MCF 10A (cell line): ENCODE results near the gene NTF4. TPM values are rescaled to one million over a fixed set of nuclear protein-coding genes. Genes with fewer than 3 reads are reported as not detected.
A peak's percentile ranks its signal among the peaks of the same experiment; 100 is the strongest.
"Not testable (repeated sequence)": the region's sequence is repeated elsewhere in the genome, so short reads cannot be mapped to it uniquely, and the experiment has no call there.

ENCODE experiments used
- BruUV-seq: library from RNA; stranded (reverse); fragments of 400-500 nt; replicated peaks from 2 replicates; lab custom pipeline; 2021; lab: Mats Ljungman, UMichigan
- CTCF ChIA-PET: fragments of 300-600 bp; sonication (Branson Sonifier 250); formaldehyde crosslinking; extraction: SDS; loops from one replicate; lab custom pipeline; 2021; ENCODE audit warnings: antibody characterized with exemption, inconsistent platforms; lab: Yijun Ruan, JAX
- POLR2A ChIA-PET: fragments of 300-600, 350-650 bp; sonication (Branson Sonifier 250); formaldehyde crosslinking; extraction: SDS; loops from one replicate; lab custom pipeline; 2020; ENCODE audit warnings: antibody characterized with exemption, inconsistent platforms; lab: Yijun Ruan, JAX
- DNase-seq: peaks from one replicate; pipeline ENCODE4 v3.0.0-alpha.2; 2018; ENCODE audit not compliant: unreplicated experiment
- H3K27ac Mint-ChIP-seq: one replicate; pipeline ENCODE4 v1.8.0; 2022; ENCODE audit warnings: mild to moderate bottlenecking, low read depth, mixed read lengths; ENCODE audit not compliant: unreplicated experiment
- H3K27me3 Mint-ChIP-seq: one replicate; pipeline ENCODE4 v1.8.0; 2022; ENCODE audit warnings: mixed read lengths; ENCODE audit not compliant: insufficient read depth, unreplicated experiment
- H3K36me3 Mint-ChIP-seq: one replicate; pipeline ENCODE4 v1.8.0; 2022; ENCODE audit warnings: mild to moderate bottlenecking, moderate library complexity, mixed read lengths; ENCODE audit not compliant: insufficient read depth, unreplicated experiment
- H3K4me1 Mint-ChIP-seq: one replicate; pipeline ENCODE4 v1.8.0; 2022; ENCODE audit warnings: mixed read lengths; ENCODE audit not compliant: insufficient read depth, unreplicated experiment
- H3K4me3 Mint-ChIP-seq: one replicate; pipeline ENCODE4 v1.8.0; 2022; ENCODE audit warnings: mild to moderate bottlenecking, moderate library complexity, mixed read lengths; ENCODE audit not compliant: unreplicated experiment
- H3K9me3 Mint-ChIP-seq: one replicate; pipeline ENCODE4 v1.8.0; 2022; ENCODE audit warnings: mixed read lengths; ENCODE audit not compliant: unreplicated experiment
- CTCF ChIP-seq: fragments of 200-600 bp; IDR thresholded peaks from one replicate; pipeline ENCODE4 v1.8.0; 2022; ENCODE audit warnings: antibody characterized with exemption, mild to moderate bottlenecking; ENCODE audit not compliant: unreplicated experiment
- intact Hi-C: fragments of 100-400 bp; cut with micrococcal nuclease; formaldehyde crosslinking; loops from 2 replicates; pipeline ENCODE4 v1.14.1; 2022
- total RNA-seq: library from RNA; stranded (reverse); gene quantifications from 2 replicates; pipeline ENCODE4 v1.2.3, GENCODE V29; 2022

NTF4 gene
- total RNA-seq, 1 experiment from 2014 or later, result 7.8 TPM

- Mint-ChIP-seq H3K27me3 (no peaks in the 10 kb centered on the region), H3K27ac (no peak overlapping the region), H3K4me1 (peaks cover 17% of the 10 kb centered on the region), H3K36me3 (no peaks in the 10 kb centered on the region), H3K9me3 (no peaks in the 10 kb centered on the region), H3K4me3 (peak overlapping the region; percentile 64)
- intact Hi-C loops, result no loop called here
- ChIA-PET CTCF (interaction anchor here (0.6 to 1.4 kb wide), 6 partner anchors 9 to 1708 kb away, joined by 3 to 6 read pairs (median 3); no protein-coding TSS in a partner anchor), POLR2A (interaction anchor here (0.6 to 2.6 kb wide), 7 partner anchors 13 to 430 kb away, joined by 3 to 22 read pairs (median 3); partner anchors contain the start of genes GYS1 and RUVBL2)
- peak; percentile 15 for TF ChIP-seq CTCF
- DNase-seq, result peak; percentile 55
- BruUV-seq, result no TSS peak
Observed at GRCh38 chr19:49056101-49056901, 8.3 kb downstream of the NTF4 start.

GRCh38 chr19:49050376-49051033 is 14.1 kb downstream of the NTF4 start:
- H3K4me1 Mint-ChIP-seq, CTCF ChIA-PET, BruUV-seq, H3K9me3 Mint-ChIP-seq, intact Hi-C loops, H3K36me3 Mint-ChIP-seq, H3K27me3 Mint-ChIP-seq: not testable (repeated sequence)
- Mint-ChIP-seq H3K4me3 (peak overlapping the region; percentile 19), H3K27ac (peak overlapping the region; percentile 89)
- POLR2A ChIA-PET, result interaction anchor here (0.6 to 1.0 kb wide), 4 partner anchors 9 to 439 kb away, joined by 3 to 5 read pairs (median 4); partner anchors contain the start of gene GYS1
- peak; percentile 65 for DNase-seq

GRCh38 chr19:49049834-49050233 is 14.8 kb downstream of the NTF4 start:
- BruUV-seq, intact Hi-C loops: not testable (repeated sequence)

GRCh38 chr19:49049011-49049410 is 15.6 kb downstream of the NTF4 start, which contains the start of gene CGB8:
Gene CGB8, minus strand, starts transcription at chr19:49049111. Its CDS starts 372 bp downstream, at chr19:49048739.
- BruUV-seq, CTCF ChIA-PET, H3K4me1 Mint-ChIP-seq, H3K9me3 Mint-ChIP-seq, DNase-seq, H3K4me3 Mint-ChIP-seq, H3K27me3 Mint-ChIP-seq, H3K36me3 Mint-ChIP-seq, intact Hi-C loops, POLR2A ChIA-PET, H3K27ac Mint-ChIP-seq: not testable (repeated sequence)

More at GRCh38 chr19:49049834-49050233, 14.8 kb downstream of the NTF4 start:
- H3K4me1 Mint-ChIP-seq, H3K4me3 Mint-ChIP-seq, H3K9me3 Mint-ChIP-seq, CTCF ChIA-PET, H3K27me3 Mint-ChIP-seq, DNase-seq, H3K36me3 Mint-ChIP-seq: not testable (repeated sequence)
- POLR2A ChIA-PET, result interaction anchor here (0.6 to 1.0 kb wide), 3 partner anchors 8 to 57 kb away, joined by 3 to 5 read pairs (median 4); partner anchors contain the start of gene GYS1
- peak overlapping the region; percentile 89 for H3K27ac Mint-ChIP-seq

- POLR2A ChIA-PET, result interaction anchor here (0.6 kb wide), 1 partner anchor 417 kb away, joined by 3 read pairs; no protein-coding TSS in a partner anchor
- BruUV-seq, intact Hi-C loops, H3K9me3 Mint-ChIP-seq, CTCF ChIA-PET, H3K36me3 Mint-ChIP-seq, H3K27me3 Mint-ChIP-seq, H3K4me3 Mint-ChIP-seq, DNase-seq, H3K27ac Mint-ChIP-seq: not testable (repeated sequence)
- peaks cover 11% of the 10 kb centered on the region for H3K4me1 Mint-ChIP-seq
Observed at GRCh38 chr19:49043548-49043947, 21.1 kb downstream of the NTF4 start, which contains the start of gene CGB5. Gene CGB5, plus strand, starts transcription at chr19:49043848. Its CDS starts 362 bp downstream, at chr19:49044210.

GRCh38 chr19:49042666-49043065 is 22.0 kb downstream of the NTF4 start:
- peaks cover 12% of the 10 kb centered on the region for H3K4me1 Mint-ChIP-seq
- H3K36me3 Mint-ChIP-seq, H3K4me3 Mint-ChIP-seq, DNase-seq, H3K9me3 Mint-ChIP-seq, BruUV-seq, intact Hi-C loops, H3K27me3 Mint-ChIP-seq, CTCF ChIA-PET, POLR2A ChIA-PET, H3K27ac Mint-ChIP-seq: not testable (repeated sequence)
